Activated T-cell treated with anti-CD3 and anti-CD28 coated beads, Interleukin-2, amount 50 U/mL, for 4 hours (primary cell): ENCODE measurements around the gene LSP1. TPM values are rescaled to one million over a fixed set of nuclear protein-coding genes. Genes with fewer than 3 reads are reported as not detected.
"Not testable (repeated sequence)": the region's sequence is repeated elsewhere in the genome, so short reads cannot be mapped to it uniquely, and the experiment has no call there.

Experiments used
- ATAC-seq, 2 donors: fragments of 200-7000 bp; cut with Tn5 transposase; one replicate each; pipeline ENCODE4 v1.10.0; 2021
- DNase-seq: peaks from one replicate; pipeline ENCODE4 v3.0.0-alpha.2; 2020
- H3K27me3 Mint-ChIP-seq: one replicate; pipeline ENCODE4 v1.8.0; 2021; ENCODE audit warnings: low read depth, mixed read lengths
- H3K36me3 Mint-ChIP-seq: one replicate; pipeline ENCODE4 v1.8.0; 2022; ENCODE audit warnings: mixed read lengths; ENCODE audit not compliant: insufficient read depth
- H3K4me1 Mint-ChIP-seq: one replicate; pipeline ENCODE4 v1.8.0; 2021; ENCODE audit warnings: low read depth, mixed read lengths
- H3K4me3 Mint-ChIP-seq: one replicate; pipeline ENCODE4 v1.8.0; 2021; ENCODE audit warnings: mild to moderate bottlenecking, moderate library complexity, mixed read lengths
- H3K9me3 Mint-ChIP-seq: one replicate; pipeline ENCODE4 v1.8.0; 2021; ENCODE audit warnings: mixed read lengths
- total RNA-seq, 3 donors: library from RNA; stranded (reverse); gene quantifications; one replicate each; pipeline ENCODE4 v1.2.1, GENCODE V29; 2021

LSP1 gene
- total RNA-seq, 3 donors from 2014 or later = 34.6 to 71.7 (median 60.6) TPM

DNA sequence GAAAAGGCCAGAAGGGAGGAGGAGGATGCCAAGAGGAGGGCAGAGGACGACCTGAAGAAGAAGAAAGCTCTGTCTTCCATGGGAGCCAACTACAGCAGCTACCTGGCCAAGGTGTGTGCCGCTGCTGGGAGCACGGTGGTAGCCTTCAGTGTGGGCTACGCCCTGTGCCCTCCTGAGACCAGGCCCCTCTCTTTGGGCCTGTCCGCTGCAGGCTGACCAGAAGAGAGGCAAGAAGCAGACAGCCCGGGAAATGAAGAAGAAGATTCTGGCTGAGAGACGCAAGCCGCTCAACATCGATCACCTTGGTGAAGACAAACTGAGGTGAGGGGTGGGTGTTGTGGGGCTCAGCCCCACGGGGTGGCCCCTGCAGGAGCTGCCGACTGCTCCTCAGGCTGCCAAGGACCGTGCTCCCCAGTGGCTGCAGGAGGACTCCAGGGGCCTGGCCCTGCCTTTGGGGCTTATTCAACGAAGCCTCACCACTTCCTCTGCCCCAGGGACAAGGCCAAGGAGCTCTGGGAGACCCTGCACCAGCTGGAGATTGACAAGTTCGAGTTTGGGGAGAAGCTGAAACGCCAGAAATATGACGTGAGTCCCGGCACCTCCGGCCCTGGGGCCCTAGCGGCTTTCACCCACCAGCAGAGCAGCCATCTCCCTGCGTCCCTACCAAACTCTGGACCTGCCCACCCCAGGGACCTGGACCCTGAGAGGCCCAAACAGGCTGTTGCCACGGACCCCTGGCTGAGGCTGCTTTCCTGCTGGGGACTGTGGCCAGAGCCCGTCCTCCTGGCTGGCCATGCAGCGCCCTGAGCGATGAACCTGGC is 81.7 kb downstream of the LSP1 start:
- Mint-ChIP-seq H3K4me3 (no peak overlapping the region), H3K9me3 (no peaks in the 10 kb centered on the region), H3K36me3 (no peaks in the 10 kb centered on the region), H3K4me1 (peaks cover 4% of the 10 kb centered on the region), H3K27me3 (no peaks in the 10 kb centered on the region)
- ATAC-seq (no peak), DNase-seq (no peak)

DNA sequence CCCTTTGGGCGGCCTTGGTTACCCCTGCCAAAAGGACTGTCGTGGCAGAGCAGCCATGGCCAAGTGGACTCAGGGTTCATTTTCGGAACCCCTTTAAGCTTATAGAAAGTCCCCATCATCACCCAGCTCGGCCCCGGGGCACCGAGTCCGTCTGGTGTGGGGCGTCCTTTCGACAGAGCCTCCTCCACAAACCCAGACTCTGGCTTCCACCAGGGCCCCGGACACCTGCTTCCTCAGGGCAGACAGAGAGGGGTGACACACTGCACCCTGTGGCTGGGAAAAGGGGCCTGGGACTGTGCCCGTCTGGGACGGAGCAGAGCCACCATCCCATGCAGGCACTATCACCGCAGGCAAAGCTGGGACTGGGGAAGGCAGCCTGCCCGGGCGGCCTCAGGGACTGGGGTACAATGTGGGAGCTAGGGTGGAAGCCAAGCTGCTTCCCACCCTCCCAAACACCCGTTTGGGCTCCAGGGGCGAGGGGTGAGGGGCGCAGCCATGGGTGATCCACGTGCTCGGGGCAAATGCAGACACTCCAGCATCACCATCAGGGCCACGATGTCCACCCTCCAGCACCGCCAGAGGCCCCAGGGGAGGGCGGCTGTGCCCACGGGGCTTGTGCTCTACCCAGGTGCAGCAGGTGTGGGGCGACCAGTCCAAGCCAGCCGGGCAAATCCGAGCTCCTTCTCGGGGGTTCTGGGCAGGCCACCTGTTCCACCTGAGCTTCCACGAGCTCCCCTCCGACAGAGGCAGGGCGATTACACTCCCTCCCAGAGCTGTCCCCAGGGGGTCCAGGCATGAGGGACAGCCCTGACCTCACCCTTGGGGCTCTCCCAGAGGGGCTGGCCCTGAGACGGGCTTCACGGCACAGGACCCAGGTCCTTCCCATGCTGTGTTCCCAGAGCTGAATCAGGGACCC is 82.5 kb downstream of the LSP1 start:
- Mint-ChIP-seq H3K4me3 (no peak overlapping the region), H3K27me3 (no peaks in the 10 kb centered on the region), H3K9me3 (no peaks in the 10 kb centered on the region), H3K36me3 (no peaks in the 10 kb centered on the region), H3K4me1 (peaks cover 5% of the 10 kb centered on the region)
- ATAC-seq (no peak), DNase-seq (no peak)

DNA sequence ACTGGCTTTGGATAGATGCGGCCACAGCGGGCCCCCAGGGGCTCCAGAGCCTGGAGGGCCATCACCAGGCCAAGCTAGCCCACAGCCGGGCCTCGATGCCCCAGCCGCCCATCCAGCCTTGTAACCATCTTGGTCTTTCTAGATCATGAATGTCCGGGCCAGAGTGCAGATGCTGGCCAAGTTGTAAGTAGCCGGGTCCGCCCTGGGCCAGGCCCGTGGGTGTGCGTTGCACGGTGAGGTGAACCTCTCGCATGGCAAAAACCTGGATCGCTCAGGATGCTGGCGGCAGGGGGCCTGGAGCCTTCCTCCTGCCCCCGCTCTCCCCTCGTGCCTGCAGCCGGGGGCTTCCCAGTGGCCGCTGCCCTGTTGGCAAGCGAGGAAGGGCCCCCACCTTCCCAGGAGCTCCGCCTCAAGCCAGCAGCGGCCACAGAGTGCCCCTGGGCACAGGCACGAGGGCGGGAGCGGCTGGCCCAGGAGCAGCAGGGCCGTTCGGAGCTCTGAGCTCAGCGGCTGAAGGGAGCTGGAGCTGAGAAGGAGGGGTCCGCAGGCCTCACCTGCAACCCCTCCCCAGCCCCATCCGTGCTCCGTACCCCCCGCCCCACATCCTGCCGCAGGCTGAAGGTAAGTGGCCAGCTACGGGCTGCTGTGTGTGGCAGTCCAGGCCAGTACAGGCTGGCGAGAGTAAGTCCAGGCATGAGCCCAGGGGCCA is 83.3 kb downstream of the LSP1 start:
- Mint-ChIP-seq H3K4me1 (peaks cover 6% of the 10 kb centered on the region), H3K27me3 (no peaks in the 10 kb centered on the region), H3K4me3 (no peak overlapping the region), H3K9me3 (no peaks in the 10 kb centered on the region), H3K36me3 (no peaks in the 10 kb centered on the region)
- no peak for ATAC-seq
- no peak for DNase-seq

DNA sequence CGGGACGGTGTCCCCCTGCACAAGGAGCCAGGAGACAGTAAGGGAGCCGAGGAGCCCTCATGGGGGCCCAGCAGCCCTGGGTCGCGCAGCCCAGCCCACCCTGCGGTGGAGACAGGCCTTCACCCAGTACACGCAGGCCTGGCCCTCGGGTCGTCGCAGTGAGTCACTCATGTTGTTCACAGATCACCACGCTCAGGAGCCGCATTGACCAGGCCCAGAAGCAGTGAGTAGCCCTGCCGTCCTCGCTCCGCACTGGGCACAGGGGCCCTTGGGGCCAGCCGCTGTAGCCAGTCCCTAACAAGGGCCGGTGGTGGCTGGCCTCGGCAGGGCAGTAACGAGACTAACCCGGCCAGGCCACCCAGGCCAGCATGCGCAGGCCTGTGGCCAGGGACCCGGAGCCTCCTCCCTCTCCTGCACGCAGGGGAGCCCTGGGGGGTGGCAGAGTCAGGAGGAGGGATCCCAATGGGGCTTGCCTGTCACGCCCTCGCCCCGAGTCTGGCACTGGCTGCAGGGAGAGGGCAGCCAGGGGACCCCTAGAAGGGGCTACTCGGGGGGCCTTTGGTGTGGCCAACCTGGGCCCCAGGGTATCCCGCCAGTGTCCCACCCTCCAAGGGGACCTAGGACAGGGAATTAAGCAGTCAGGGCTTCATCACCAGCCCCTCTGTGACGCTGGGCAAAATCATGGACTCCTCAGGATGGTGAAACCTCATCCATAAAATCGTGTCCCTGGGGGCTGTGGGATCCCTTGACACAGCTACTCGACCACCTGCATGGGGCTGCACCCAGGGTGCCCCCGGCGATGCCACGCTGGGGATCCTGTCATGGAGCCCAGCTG is 84.1 kb downstream of the LSP1 start:
- Mint-ChIP-seq H3K9me3 (no peaks in the 10 kb centered on the region), H3K4me1 (peaks cover 7% of the 10 kb centered on the region), H3K27me3 (no peaks in the 10 kb centered on the region), H3K36me3 (no peaks in the 10 kb centered on the region), H3K4me3 (no peak overlapping the region)
- ATAC-seq (no peak), DNase-seq (no peak)

DNA sequence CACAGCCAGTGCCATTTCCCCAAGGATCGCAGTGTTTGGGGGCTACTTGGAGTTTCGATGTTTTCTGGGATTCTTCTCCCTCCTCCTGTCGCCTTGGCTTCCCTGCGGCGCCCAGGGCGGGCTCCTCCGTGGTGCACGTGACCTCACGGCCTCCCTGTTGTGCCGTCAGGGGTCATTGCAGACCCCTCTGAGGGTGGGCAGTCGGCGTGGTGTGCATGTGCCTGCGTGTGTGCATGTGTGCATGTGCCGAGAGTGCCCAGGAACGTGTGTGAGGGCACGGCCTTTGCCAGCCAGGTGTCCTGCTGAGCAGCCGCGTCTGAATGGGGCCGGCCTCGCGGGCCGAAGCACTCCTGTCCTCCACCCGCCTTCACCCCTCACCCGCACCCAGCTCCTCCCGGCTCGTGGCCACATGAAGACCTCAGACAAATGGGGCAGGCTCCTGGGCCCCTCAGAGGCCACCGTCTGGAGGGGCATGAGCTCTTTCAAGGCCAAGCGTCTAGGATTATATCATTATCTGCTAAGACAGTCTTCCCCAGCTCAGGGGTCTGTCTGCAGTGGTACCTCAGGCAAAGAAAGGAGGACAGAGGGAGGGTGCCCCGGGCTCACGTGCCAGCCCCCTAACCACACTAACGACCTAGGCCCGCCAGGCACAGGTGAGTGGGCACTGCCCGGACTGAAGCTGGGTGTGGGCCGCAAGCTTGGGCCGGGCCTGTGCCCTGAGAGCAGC is 84.9 kb downstream of the LSP1 start:
- no peak for ATAC-seq
- no peak for DNase-seq
- H3K27me3 Mint-ChIP-seq = no peaks in the 10 kb centered on the region
- no peaks in the 10 kb centered on the region for H3K9me3 Mint-ChIP-seq
- H3K4me1 Mint-ChIP-seq = peaks cover 7% of the 10 kb centered on the region
- H3K36me3 Mint-ChIP-seq = no peaks in the 10 kb centered on the region
- no peak overlapping the region for H3K4me3 Mint-ChIP-seq

DNA sequence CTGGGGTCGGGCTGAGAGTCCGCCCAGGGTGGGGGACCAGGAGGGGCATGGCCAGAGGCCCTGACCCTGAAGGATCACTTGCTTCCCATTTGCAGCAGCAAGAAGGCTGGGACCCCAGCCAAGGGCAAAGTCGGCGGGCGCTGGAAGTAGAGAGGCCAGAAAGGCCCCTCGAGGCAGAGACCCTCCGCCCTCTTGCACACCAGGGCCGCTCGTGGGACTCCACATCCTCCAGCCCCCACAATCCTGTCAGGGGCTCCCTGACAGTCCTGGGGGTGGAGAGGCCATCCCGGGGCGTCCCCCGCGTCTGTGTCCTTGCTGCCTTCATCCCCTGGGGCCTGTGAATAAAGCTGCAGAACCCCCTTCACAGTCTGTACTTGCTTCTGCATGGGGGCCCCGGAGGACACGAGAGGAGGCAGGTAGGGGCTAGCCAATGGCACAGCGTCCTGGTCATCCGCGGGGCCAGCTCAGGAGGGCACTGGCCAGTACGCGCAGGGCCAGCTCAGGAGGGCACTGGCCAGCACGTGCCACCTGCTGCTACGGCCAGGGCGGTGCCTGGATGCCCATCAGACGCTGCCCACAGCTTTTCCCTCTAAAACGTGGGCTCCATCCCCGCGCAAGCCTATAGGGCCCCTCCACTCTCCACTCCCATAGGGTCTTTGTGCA is 85.6 kb downstream of the LSP1 start:
- no peak for ATAC-seq
- no peaks in the 10 kb centered on the region for H3K27me3 Mint-ChIP-seq
- no peaks in the 10 kb centered on the region for H3K9me3 Mint-ChIP-seq
- no peaks in the 10 kb centered on the region for H3K36me3 Mint-ChIP-seq
- peaks cover 7% of the 10 kb centered on the region for H3K4me1 Mint-ChIP-seq
- no peak overlapping the region for H3K4me3 Mint-ChIP-seq
- no peak for DNase-seq

DNA sequence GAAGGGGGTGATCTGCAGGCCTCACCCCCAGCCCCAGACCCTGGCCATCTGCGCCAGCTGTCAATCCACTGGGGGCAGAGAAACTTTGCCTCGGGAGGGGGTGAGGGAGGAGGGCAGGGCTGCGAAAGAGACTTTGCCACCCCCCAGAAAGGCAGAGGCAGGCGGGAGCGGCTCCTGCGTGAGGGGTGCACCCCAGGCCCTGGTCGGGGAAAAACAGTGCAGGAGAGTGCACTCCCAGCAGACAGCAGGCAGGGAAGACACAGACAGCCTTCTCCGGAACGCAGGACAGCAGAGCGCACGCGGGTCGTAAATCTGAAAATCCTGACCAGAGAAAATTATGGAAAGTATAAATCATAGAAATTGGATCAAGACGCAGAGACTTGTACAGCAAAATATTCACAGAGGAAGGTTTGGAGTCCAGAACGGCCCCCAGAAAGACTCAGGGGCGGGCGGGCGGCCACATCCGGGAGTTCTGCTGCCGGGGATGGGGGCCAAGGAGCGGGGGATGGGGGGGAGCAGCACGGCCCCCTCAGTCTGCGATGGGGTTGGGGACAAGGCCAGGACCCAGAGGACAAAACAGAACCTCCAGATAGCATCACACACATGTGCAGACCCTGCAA is 86.2 kb downstream of the LSP1 start:
- no peak overlapping the region for H3K4me3 Mint-ChIP-seq

DNA sequence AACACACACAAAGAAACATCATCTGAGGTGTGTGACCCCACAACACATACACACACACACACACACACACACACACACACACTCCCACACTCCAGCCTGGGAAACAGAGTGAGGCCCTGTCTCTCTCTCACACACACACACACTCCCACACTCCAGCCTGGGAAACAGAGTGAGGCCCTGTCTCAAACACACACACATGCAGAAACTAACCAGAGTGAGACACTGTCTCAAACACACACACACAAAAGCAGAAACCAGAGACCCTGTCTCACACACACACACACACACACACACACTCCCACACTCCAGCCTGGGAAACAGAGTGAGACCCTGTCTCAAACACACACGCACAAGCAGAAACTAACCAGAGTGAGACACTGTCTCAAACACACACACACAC is 86.9 kb downstream of the LSP1 start:
- not testable (repeated sequence) for DNase-seq, H3K27me3 Mint-ChIP-seq, H3K9me3 Mint-ChIP-seq, H3K36me3 Mint-ChIP-seq, H3K4me1 Mint-ChIP-seq, ATAC-seq, H3K4me3 Mint-ChIP-seq

More for the DNA sequence above, 86.2 kb downstream of the LSP1 start:
- H3K36me3 Mint-ChIP-seq = no peaks in the 10 kb centered on the region
- H3K27me3 Mint-ChIP-seq = no peaks in the 10 kb centered on the region
- no peaks in the 10 kb centered on the region for H3K9me3 Mint-ChIP-seq
- DNase-seq (no peak), ATAC-seq (no peak)
- H3K4me1 Mint-ChIP-seq = peaks cover 7% of the 10 kb centered on the region

Other genes with a start within 250 kb of the LSP1 start
- gene KRTAP5-3, start 244.6 kb upstream of the LSP1 start, total RNA-seq = not detected
- gene KRTAP5-4, start 230.9 kb upstream of the LSP1 start, total RNA-seq = not detected
- not detected for gene KRTAP5-5, start 223.3 kb upstream of the LSP1 start, total RNA-seq
- gene KRTAP5-6, start 155.9 kb upstream of the LSP1 start, total RNA-seq = not detected
- under 1 TPM; 0.33 to 0.53 (median 0.33) TPM for gene IFITM10, start 102.5 kb upstream of the LSP1 start, total RNA-seq
- gene CTSD, start 89.2 kb upstream of the LSP1 start, total RNA-seq = 100 to 1,000 TPM in 1 of 3 donors, 10 to 100 TPM in 2; 74.9 to 101 (median 83.7) TPM
- not detected for gene SYT8, start 18.1 kb upstream of the LSP1 start, total RNA-seq
- gene TNNI2, start 14.1 kb upstream of the LSP1 start, total RNA-seq = not detected
- gene PRR33, start 38.8 kb downstream of the LSP1 start, total RNA-seq = under 1 TPM in 2 of 3 donors, not detected in 1; 0.08 to 0.20 TPM
- gene TNNT3, start 66.6 kb downstream of the LSP1 start, total RNA-seq = not detected
- gene MRPL23, start 94.2 kb downstream of the LSP1 start, total RNA-seq = 100 to 1,000 TPM; 100 to 220 (median 201) TPM
- 1 to 10 TPM in 1 of 3 donors, under 1 TPM in 2; 0.54 to 1.5 (median 0.79) TPM for gene H19, start 144.8 kb downstream of the LSP1 start, total RNA-seq